OCI-M2 (cell line): ENCODE results near the gene RAPGEF2.
A peak's percentile ranks its signal among the peaks of the same experiment; 100 is the strongest.

Experiments used
- DNase-seq: peaks from one replicate; lab custom pipeline; 2025; ENCODE audit not compliant: unreplicated experiment; lab: John Stamatoyannopoulos, UW

RAPGEF2 gene

GRCh38 chr4:159129814-159130550 lies 27.1 kb downstream of the RAPGEF2 start:
- DNase-seq = no peak

GRCh38 chr4:159131564-159131963 lies 28.7 kb downstream of the RAPGEF2 start:
- no peak for DNase-seq

GRCh38 chr4:159134429-159134828 lies 31.6 kb downstream of the RAPGEF2 start:
- DNase-seq = no peak

- DNase-seq = no peak
Observed at GRCh38 chr4:159137176-159137575, 34.3 kb downstream of the RAPGEF2 start.

GRCh38 chr4:159138436-159138835 lies 35.6 kb downstream of the RAPGEF2 start:
- no peak for DNase-seq

- no peak for DNase-seq
Observed at GRCh38 chr4:159141193-159141592, 38.3 kb downstream of the RAPGEF2 start.

GRCh38 chr4:159142241-159142640 lies 39.4 kb downstream of the RAPGEF2 start:
- DNase-seq = no peak

GRCh38 chr4:159142681-159143384 lies 40.0 kb downstream of the RAPGEF2 start:
- no peak for DNase-seq

GRCh38 chr4:159143687-159144086 lies 40.8 kb downstream of the RAPGEF2 start:
- no peak for DNase-seq

GRCh38 chr4:159144112-159144694 lies 41.3 kb downstream of the RAPGEF2 start:
- no peak for DNase-seq

- DNase-seq = no peak
Observed at GRCh38 chr4:159145318-159145991, 42.6 kb downstream of the RAPGEF2 start.

- no peak for DNase-seq
Observed at GRCh38 chr4:159145992-159146330, 43.1 kb downstream of the RAPGEF2 start.

GRCh38 chr4:159146488-159146887 lies 43.6 kb downstream of the RAPGEF2 start:
- DNase-seq = no peak

- no peak for DNase-seq
Observed at GRCh38 chr4:159148441-159148840, 45.6 kb downstream of the RAPGEF2 start.

- no peak for DNase-seq
Observed at GRCh38 chr4:159149666-159150065, 46.8 kb downstream of the RAPGEF2 start.

- DNase-seq = no peak
Observed at GRCh38 chr4:159150396-159150795, 47.5 kb downstream of the RAPGEF2 start.

- peak; percentile 42 for DNase-seq
Observed at GRCh38 chr4:159150821-159151390, 48.0 kb downstream of the RAPGEF2 start.

- no peak for DNase-seq
Observed at GRCh38 chr4:159151689-159152088, 48.8 kb downstream of the RAPGEF2 start.

- DNase-seq = no peak
Observed at GRCh38 chr4:159152181-159152580, 49.3 kb downstream of the RAPGEF2 start.

GRCh38 chr4:159153669-159154068 lies 50.8 kb downstream of the RAPGEF2 start:
- no peak for DNase-seq

GRCh38 chr4:159155119-159155518 lies 52.2 kb downstream of the RAPGEF2 start:
- no peak for DNase-seq
